Left ventricle myocardium inferior (tissue), 1 donor: Measurements from ENCODE around the gene NCK1. TPM values are rescaled to one million over a fixed set of nuclear protein-coding genes. Genes with fewer than 3 reads are reported as not detected.

Source experiments
- DNase-seq: peaks from one replicate; pipeline ENCODE4 v3.0.0-alpha.2; 2020
- H3K27ac ChIP-seq: fragments of 200-600 bp; replicated peaks from 2 replicates; pipeline ENCODE4 v1.8.0; 2021
- H3K27me3 ChIP-seq: fragments of 200-600 bp; 2 replicates; pipeline ENCODE4 v1.8.0; 2021; ENCODE audit warnings: low read depth
- H3K36me3 ChIP-seq: fragments of 200-600 bp; 2 replicates; pipeline ENCODE4 v1.8.0; 2021
- H3K4me1 ChIP-seq: fragments of 200-600 bp; 2 replicates; pipeline ENCODE4 v1.8.0; 2021
- H3K4me3 ChIP-seq: fragments of 200-600 bp; 2 replicates; pipeline ENCODE4 v1.8.0; 2021; ENCODE audit warnings: mild to moderate bottlenecking, moderate library complexity
- H3K9me3 ChIP-seq: fragments of 200-600 bp; replicated peaks from 2 replicates; pipeline ENCODE4 v1.8.0; 2021
- intact Hi-C: fragments of 100-400 bp; cut with micrococcal nuclease; formaldehyde crosslinking; loops from one replicate; pipeline ENCODE4 v1.11.0; 2022
- total RNA-seq: library from RNA; stranded (reverse); fragmentation: NEBNext Ultra II Directional; extraction: Animal tissue kit (Norgen Biotek cat#: 25700); gene quantifications from one replicate; pipeline ENCODE4 v1.2.1, GENCODE V29; 2021
- TF ChIP-seq, protein P1 (sequence below): fragments of 200-600 bp; IDR thresholded peaks from 2 replicates; pipeline ENCODE4 v1.8.0; 2021; ENCODE audit warnings: antibody characterized with exemption, mild to moderate bottlenecking, borderline replicate concordance
- donor health status: DM: no; HTN: yes; CAD: no; lungs with severe emphysema.

NCK1 gene
- total RNA-seq, 1 donor from 2014 or later: 23.6 TPM

DNA sequence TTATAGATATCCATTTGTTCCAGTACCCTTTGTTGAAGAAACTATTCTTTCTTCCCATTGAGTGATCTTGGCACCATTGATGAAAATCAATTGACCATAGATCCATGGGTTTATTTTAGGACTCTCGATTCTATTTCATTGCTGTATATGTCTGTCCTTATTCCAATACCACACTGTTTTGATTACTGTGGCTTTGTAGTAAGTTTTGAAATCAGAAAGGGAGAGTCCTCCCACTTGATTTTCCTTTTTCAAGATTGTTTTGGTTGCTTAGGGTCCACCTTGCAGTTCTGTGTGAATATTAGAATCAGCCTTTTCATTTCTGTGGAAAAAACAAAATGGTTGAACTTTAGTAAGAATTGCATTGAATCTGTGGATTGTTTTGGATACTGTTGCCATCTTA is 75.2 kb downstream of the NCK1 start:
- TF ChIP-seq, protein P1, sequence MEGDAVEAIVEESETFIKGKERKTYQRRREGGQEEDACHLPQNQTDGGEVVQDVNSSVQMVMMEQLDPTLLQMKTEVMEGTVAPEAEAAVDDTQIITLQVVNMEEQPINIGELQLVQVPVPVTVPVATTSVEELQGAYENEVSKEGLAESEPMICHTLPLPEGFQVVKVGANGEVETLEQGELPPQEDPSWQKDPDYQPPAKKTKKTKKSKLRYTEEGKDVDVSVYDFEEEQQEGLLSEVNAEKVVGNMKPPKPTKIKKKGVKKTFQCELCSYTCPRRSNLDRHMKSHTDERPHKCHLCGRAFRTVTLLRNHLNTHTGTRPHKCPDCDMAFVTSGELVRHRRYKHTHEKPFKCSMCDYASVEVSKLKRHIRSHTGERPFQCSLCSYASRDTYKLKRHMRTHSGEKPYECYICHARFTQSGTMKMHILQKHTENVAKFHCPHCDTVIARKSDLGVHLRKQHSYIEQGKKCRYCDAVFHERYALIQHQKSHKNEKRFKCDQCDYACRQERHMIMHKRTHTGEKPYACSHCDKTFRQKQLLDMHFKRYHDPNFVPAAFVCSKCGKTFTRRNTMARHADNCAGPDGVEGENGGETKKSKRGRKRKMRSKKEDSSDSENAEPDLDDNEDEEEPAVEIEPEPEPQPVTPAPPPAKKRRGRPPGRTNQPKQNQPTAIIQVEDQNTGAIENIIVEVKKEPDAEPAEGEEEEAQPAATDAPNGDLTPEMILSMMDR: no peak
- no peak overlapping the region for H3K4me3 ChIP-seq
- H3K4me1 ChIP-seq: peaks cover 56% of the 10 kb centered on the region
- peaks cover 21% of the 10 kb centered on the region for H3K36me3 ChIP-seq
- H3K27ac ChIP-seq: no peak overlapping the region
- H3K9me3 ChIP-seq: peaks cover 6% of the 10 kb centered on the region
- no peaks in the 10 kb centered on the region for H3K27me3 ChIP-seq
- DNase-seq: no peak
- intact Hi-C loops: loop anchor here (10.0 kb wide), 1 partner anchor 72 kb away; the partner anchor contains the start of gene NCK1

DNA sequence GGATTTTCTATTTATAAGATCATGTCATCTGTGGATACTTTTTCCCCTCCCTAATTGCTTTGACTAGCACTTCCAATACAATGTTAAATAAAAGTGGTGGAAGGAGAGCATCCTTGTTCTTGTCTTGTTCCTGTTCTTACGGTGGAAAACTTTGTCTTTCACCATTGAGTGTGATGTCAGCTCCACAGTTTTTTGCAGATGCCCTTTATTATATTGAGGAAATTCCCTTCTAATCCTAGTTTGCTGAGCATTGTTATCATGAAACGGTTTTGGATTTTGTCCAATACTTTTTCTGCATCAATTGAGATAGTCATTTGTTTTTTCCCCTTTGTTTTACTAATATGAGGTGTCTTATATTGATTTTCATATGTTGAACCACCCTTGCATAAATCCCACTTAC is 75.8 kb downstream of the NCK1 start:
- TF ChIP-seq, protein P1: no peak
- peaks cover 56% of the 10 kb centered on the region for H3K4me1 ChIP-seq
- H3K4me3 ChIP-seq: no peak overlapping the region
- peaks cover 21% of the 10 kb centered on the region for H3K36me3 ChIP-seq
- H3K27ac ChIP-seq: no peak overlapping the region
- intact Hi-C loops: loop anchor here (10.0 kb wide), 1 partner anchor 73 kb away; the partner anchor contains the start of gene NCK1
- DNase-seq: no peak
- no peaks in the 10 kb centered on the region for H3K27me3 ChIP-seq
- peaks cover 6% of the 10 kb centered on the region for H3K9me3 ChIP-seq

DNA sequence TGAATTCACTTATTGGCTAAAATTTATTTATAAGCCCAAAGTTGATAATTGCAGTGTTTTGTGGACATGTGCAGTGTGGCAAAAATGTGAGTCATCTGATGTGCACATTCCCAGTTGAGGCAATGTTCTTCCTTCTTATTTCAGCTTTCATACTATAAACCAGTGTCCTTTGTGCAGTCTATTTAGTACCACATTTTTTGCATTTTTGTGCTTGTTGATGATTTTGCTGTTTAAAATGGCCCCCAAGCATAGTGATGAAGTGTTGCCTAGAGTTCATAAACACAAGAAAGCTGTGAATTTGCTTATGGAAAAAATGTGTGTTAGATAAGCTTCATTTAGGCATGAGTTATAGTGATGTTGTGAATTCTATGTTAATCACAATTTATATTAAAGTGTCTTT is 76.3 kb downstream of the NCK1 start:
- Histone ChIP-seq H3K36me3 (peaks cover 21% of the 10 kb centered on the region), H3K27me3 (no peaks in the 10 kb centered on the region), H3K4me1 (peaks cover 56% of the 10 kb centered on the region), H3K4me3 (no peak overlapping the region), H3K27ac (no peak overlapping the region), H3K9me3 (peaks cover 6% of the 10 kb centered on the region)
- DNase-seq: no peak
- TF ChIP-seq, protein P1: no peak
- intact Hi-C loops: loop anchor here (10.0 kb wide), 1 partner anchor 74 kb away; the partner anchor contains the start of gene NCK1

DNA sequence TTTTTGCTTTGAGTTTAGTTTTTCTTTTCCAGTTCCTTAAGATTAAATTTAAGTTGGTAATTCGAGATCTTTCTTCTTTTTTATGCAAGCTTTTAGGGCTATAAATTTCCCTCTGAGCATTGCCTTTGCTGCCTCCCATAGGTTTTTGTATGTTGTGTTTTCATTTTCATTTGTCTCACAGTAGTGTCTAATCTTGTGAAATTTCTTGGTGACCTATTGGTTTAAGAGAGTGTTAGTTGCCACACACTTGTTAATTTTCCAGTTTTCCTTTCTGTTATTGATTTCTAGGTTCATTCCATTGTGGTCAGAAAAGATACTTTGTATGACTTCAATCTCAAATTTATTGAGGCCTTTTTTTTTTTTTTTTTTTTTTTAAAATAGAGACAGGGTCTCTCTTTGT is 77.5 kb downstream of the NCK1 start:
- no peak for DNase-seq
- H3K4me1 ChIP-seq: peaks cover 62% of the 10 kb centered on the region
- H3K27me3 ChIP-seq: no peaks in the 10 kb centered on the region
- no peak overlapping the region for H3K27ac ChIP-seq
- TF ChIP-seq, protein P1: no peak
- peaks cover 12% of the 10 kb centered on the region for H3K36me3 ChIP-seq
- no peak overlapping the region for H3K4me3 ChIP-seq
- intact Hi-C loops: loop anchor here (10.0 kb wide), 1 partner anchor 75 kb away; the partner anchor contains the start of gene NCK1
- peaks cover 6% of the 10 kb centered on the region for H3K9me3 ChIP-seq

DNA sequence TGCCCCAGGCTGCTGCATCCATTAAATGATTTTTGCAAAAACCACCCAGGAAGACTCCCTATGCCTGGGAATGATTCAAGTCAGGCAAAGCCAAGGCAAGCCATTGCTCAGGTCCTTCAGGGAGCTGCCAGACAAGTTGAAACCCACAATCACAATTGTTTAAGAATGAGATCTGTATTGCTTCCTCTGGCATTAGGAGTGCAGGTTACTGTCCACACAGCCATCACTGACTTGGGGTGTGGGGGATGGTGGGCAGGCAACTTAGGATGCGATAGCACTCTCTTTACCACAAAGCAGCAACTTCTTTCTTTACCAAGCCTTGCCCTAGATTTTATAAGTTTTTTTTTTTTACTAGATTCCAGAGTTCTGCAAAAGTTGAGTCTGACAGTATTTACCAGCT is 80.8 kb downstream of the NCK1 start:
- no peaks in the 10 kb centered on the region for H3K27me3 ChIP-seq
- peaks cover 15% of the 10 kb centered on the region for H3K36me3 ChIP-seq
- intact Hi-C loops: no loop called here
- TF ChIP-seq, protein P1: no peak
- peak overlapping the region; percentile 28 for H3K27ac ChIP-seq
- no peak overlapping the region for H3K4me3 ChIP-seq
- no peak for DNase-seq
- no peaks in the 10 kb centered on the region for H3K9me3 ChIP-seq
- H3K4me1 ChIP-seq: peaks cover 73% of the 10 kb centered on the region

DNA sequence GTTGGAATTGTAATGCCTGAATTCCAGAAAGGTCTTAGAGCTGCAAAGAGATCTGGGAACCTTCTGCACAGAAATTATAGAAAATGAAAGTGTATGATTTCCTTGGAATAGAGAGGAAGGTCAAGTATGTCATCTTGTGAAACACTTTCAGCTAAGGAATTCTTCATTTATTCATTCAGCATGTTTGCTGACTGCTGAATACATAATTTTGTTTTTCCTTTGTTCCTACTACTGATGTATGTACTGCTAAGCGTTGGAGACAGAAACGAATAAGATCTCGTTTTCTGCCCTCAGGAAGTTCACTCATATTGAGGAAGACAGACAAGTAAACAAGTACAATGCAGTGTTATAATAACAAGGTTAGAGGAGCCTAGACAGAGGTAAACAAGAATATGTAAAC is 81.4 kb downstream of the NCK1 start:
- H3K27ac ChIP-seq: peak overlapping the region; percentile 28
- H3K36me3 ChIP-seq: peaks cover 20% of the 10 kb centered on the region
- intact Hi-C loops: no loop called here
- no peaks in the 10 kb centered on the region for H3K9me3 ChIP-seq
- H3K4me1 ChIP-seq: peaks cover 72% of the 10 kb centered on the region
- H3K4me3 ChIP-seq: no peak overlapping the region
- H3K27me3 ChIP-seq: no peaks in the 10 kb centered on the region
- TF ChIP-seq, protein P1: no peak
- no peak for DNase-seq
